Nephron progenitor cell (in vitro differentiated cells): ENCODE measurements around the gene IGFBP3.
"Not testable (repeated sequence)": the region's sequence is repeated elsewhere in the genome, so short reads cannot be mapped to it uniquely, and the experiment has no call there.

Experiments
- DNase-seq: peaks from one replicate; pipeline ENCODE4 v3.0.0; 2021
- H3K27ac Mint-ChIP-seq: 2 replicates; pipeline ENCODE4 v1.8.0; 2021; ENCODE audit warnings: mild to moderate bottlenecking, moderate library complexity, mixed read lengths
- H3K27me3 Mint-ChIP-seq: 2 replicates; pipeline ENCODE4 v1.8.0; 2021; ENCODE audit warnings: mild to moderate bottlenecking, low read depth, mixed read lengths; ENCODE audit not compliant: poor library complexity
- H3K36me3 Mint-ChIP-seq: 2 replicates; pipeline ENCODE4 v1.8.0; 2021; ENCODE audit warnings: low read depth, mixed read lengths
- H3K4me1 Mint-ChIP-seq: 2 replicates; pipeline ENCODE4 v1.8.0; 2021; ENCODE audit warnings: mixed read lengths
- H3K4me3 Mint-ChIP-seq: 2 replicates; pipeline ENCODE4 v1.8.0; 2021; ENCODE audit warnings: mild to moderate bottlenecking, moderate library complexity, mixed read lengths
- H3K9me3 Mint-ChIP-seq: 2 replicates; pipeline ENCODE4 v1.8.0; 2021; ENCODE audit warnings: mild to moderate bottlenecking, moderate library complexity, mixed read lengths
- CTCF ChIP-seq: fragments of 200-600 bp; sonication (generic); IDR thresholded peaks from 2 replicates; pipeline ENCODE4 v1.5.0; 2021; ENCODE audit warnings: antibody characterized with exemption

IGFBP3 gene

GRCh38 chr7:45940939-45941338 is 19.9 kb upstream of the IGFBP3 start:
- no peak for TF ChIP-seq CTCF
- Mint-ChIP-seq H3K27ac (no peak overlapping the region), H3K9me3 (peaks cover 6% of the 10 kb centered on the region), H3K36me3 (no peaks in the 10 kb centered on the region), H3K27me3 (peaks cover 3% of the 10 kb centered on the region), H3K4me3 (no peak overlapping the region), H3K4me1 (no peaks in the 10 kb centered on the region)
- no peak for DNase-seq

GRCh38 chr7:45940237-45940781 is 19.2 kb upstream of the IGFBP3 start:
- not testable (repeated sequence) for H3K9me3 Mint-ChIP-seq

GRCh38 chr7:45939574-45939973 is 18.5 kb upstream of the IGFBP3 start:
- Mint-ChIP-seq H3K4me3 (no peak overlapping the region), H3K27me3 (no peaks in the 10 kb centered on the region)
- TF ChIP-seq CTCF: no peak

More at GRCh38 chr7:45940237-45940781, 19.2 kb upstream of the IGFBP3 start:
- H3K27ac Mint-ChIP-seq, H3K36me3 Mint-ChIP-seq, H3K4me1 Mint-ChIP-seq, DNase-seq, H3K4me3 Mint-ChIP-seq, H3K27me3 Mint-ChIP-seq: not testable (repeated sequence)

GRCh38 chr7:45938626-45939302 is 17.7 kb upstream of the IGFBP3 start:
- Mint-ChIP-seq H3K4me1 (no peaks in the 10 kb centered on the region), H3K27me3 (no peaks in the 10 kb centered on the region), H3K36me3 (no peaks in the 10 kb centered on the region), H3K4me3 (no peak overlapping the region), H3K27ac (no peak overlapping the region), H3K9me3 (peaks cover 6% of the 10 kb centered on the region)
- DNase-seq: peak; percentile 25
- TF ChIP-seq CTCF: peak; percentile 36

More at GRCh38 chr7:45939574-45939973, 18.5 kb upstream of the IGFBP3 start:
- Mint-ChIP-seq H3K4me1 (no peaks in the 10 kb centered on the region), H3K36me3 (no peaks in the 10 kb centered on the region), H3K27ac (no peak overlapping the region), H3K9me3 (peaks cover 6% of the 10 kb centered on the region)
- DNase-seq: no peak

GRCh38 chr7:45937862-45938261 is 16.8 kb upstream of the IGFBP3 start:
- Mint-ChIP-seq H3K27ac (no peak overlapping the region), H3K27me3 (no peaks in the 10 kb centered on the region), H3K9me3 (peaks cover 6% of the 10 kb centered on the region), H3K4me3 (no peak overlapping the region), H3K4me1 (no peaks in the 10 kb centered on the region), H3K36me3 (no peaks in the 10 kb centered on the region)
- no peak for DNase-seq
- no peak for TF ChIP-seq CTCF

GRCh38 chr7:45937301-45937700 is 16.2 kb upstream of the IGFBP3 start:
- Mint-ChIP-seq H3K27ac (no peak overlapping the region), H3K9me3 (peaks cover 6% of the 10 kb centered on the region), H3K36me3 (no peaks in the 10 kb centered on the region), H3K27me3 (no peaks in the 10 kb centered on the region), H3K4me1 (no peaks in the 10 kb centered on the region), H3K4me3 (no peak overlapping the region)
- no peak for TF ChIP-seq CTCF
- no peak for DNase-seq
